Right atrium auricular region (tissue), 2 donors: Measurements from ENCODE around the gene KRR1. TPM values are rescaled to one million over a fixed set of nuclear protein-coding genes. Genes with fewer than 3 reads are reported as not detected.

Experiments
- DNase-seq: peaks from one replicate; pipeline ENCODE4 v3.0.0-alpha.2; 2019; ENCODE audit warnings: low spot score
- H3K27ac ChIP-seq, 2 donors: fragments of 200-600 bp; sonication (generic); 1 replicate in 1 of 2; 2 replicates in 1 of 2; pipeline ENCODE4 v1.5.1; 2016 to 2019
- H3K27me3 ChIP-seq, 2 donors: fragments of 200-600 bp; sonication (generic); one replicate each; pipeline versions ENCODE4 v1.5.1 to v1.6.0; 2017 to 2019
- H3K36me3 ChIP-seq: fragments of 200-600 bp; sonication (generic); one replicate; pipeline ENCODE4 v1.5.1; 2016
- H3K4me1 ChIP-seq, 2 donors: fragments of 200-600 bp; sonication (generic); one replicate each; pipeline versions ENCODE4 v1.5.1 to v1.6.0; 2017 to 2019
- H3K4me3 ChIP-seq, 2 donors: fragments of 200-600 bp; sonication (generic); 1 replicate in 1 of 2; 2 replicates in 1 of 2; pipeline ENCODE4 v1.5.1; 2017 to 2019; ENCODE audit warnings: mild to moderate bottlenecking in 1 of 2, moderate library complexity in 1 of 2
- H3K9me3 ChIP-seq, 2 donors: fragments of 200-600 bp; sonication (generic); one replicate each; pipeline ENCODE4 v1.5.1; 2019
- total RNA-seq, 2 donors: library from RNA; depleted of rRNA; stranded (reverse); fragments of >200 nt; gene quantifications; one replicate each; pipeline ENCODE4 v1.1.0, GENCODE V29; 2016
- TF ChIP-seq, protein P1 (sequence below), 2 donors: fragments of 200-600 bp; sonication (generic); IDR thresholded peaks; one replicate each; pipeline ENCODE4 v1.5.1; 2019; ENCODE audit warnings: antibody characterized with exemption in 2 of 2

Gene KRR1
- 10 to 100 TPM; 12.3 to 23.8 TPM for total RNA-seq

DNA sequence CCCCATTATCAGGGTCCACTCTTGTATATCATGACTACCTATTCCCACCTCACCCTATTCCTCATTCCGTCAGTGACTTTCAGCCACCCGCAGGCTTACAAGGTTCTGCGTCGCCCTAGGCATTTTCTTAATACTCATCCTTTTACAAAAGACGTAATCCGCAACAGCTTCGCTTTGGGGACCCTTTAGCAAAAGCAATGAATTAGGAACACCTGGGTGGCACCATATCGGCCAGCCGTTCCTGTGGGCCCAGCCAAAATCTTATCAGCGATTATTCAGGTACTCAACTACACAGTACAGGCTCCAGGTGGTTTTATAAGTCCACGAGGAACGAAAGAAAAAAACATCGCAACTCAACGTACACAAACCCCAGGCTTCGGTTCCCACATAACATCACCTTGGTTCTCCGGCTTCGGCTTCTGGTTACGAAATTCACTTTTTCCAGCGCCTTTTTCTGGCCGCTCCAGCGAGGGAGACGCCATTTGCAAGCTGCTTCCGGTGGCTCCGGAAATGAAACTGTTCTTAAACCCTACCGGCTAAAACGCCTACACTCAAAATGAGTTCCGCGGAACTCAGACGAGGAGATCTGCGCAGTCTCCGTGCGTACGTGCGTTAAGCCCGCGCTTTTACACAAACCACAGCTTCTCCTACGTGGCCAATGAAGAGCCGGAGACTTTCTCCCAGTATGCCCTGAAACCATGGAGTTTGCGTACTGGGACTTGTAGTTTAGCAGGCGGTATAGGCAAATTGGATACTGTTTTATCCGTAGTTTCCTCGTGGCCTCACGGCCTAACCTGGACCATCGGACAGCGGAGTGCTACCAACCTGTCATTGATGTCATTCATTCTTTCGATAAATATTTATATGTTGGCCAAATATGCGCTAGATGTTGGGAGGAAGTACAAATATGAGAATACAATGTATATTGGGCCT lies at the start of gene KRR1:
Gene KRR1, minus strand, starts transcription at position 494 of the 933 bp plus-strand sequence. Its CDS starts 12 bp downstream, at position 482.
- peak within 1 kb of the TSS; percentile 70 to 96 for H3K4me3 ChIP-seq
- TF ChIP-seq, protein P1, sequence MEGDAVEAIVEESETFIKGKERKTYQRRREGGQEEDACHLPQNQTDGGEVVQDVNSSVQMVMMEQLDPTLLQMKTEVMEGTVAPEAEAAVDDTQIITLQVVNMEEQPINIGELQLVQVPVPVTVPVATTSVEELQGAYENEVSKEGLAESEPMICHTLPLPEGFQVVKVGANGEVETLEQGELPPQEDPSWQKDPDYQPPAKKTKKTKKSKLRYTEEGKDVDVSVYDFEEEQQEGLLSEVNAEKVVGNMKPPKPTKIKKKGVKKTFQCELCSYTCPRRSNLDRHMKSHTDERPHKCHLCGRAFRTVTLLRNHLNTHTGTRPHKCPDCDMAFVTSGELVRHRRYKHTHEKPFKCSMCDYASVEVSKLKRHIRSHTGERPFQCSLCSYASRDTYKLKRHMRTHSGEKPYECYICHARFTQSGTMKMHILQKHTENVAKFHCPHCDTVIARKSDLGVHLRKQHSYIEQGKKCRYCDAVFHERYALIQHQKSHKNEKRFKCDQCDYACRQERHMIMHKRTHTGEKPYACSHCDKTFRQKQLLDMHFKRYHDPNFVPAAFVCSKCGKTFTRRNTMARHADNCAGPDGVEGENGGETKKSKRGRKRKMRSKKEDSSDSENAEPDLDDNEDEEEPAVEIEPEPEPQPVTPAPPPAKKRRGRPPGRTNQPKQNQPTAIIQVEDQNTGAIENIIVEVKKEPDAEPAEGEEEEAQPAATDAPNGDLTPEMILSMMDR (IDR thresholded peaks at IDR 0.05): no peak

DNA sequence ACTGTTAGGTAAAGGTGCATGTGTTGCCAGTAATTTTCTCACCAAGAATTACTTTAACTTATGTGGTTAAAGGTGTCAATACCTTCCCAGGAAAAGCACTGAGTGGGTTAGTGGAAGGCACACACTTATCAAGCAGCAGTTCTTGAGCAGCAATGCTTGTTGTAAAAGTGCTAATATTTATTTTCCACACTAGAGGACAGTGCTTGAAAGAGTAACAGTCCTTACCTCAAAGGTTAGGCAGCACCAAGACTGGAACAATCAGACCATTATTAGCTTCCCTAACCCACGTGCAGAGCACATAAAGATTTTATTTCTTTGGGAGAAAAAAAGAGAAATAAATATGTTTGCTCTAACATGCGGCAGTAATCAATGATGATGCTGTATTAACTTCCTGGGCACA lies 48.8 kb upstream of the KRR1 start:
- no peak overlapping the region for H3K27ac ChIP-seq
- H3K4me3 ChIP-seq: no peak overlapping the region
- no peaks in the 10 kb centered on the region for H3K36me3 ChIP-seq
- TF ChIP-seq, protein P1 (IDR thresholded peaks at IDR 0.05): peak in 1 of 2 donors; percentile 65
- peaks cover 0 to 14% of the 10 kb centered on the region in 2 donors for H3K4me1 ChIP-seq
- no peaks in the 10 kb centered on the region for H3K9me3 ChIP-seq
- no peaks in the 10 kb centered on the region for H3K27me3 ChIP-seq
- no peak for DNase-seq

More for the DNA sequence above, at the start of gene KRR1:
- peaks cover 0 to 23% of the 10 kb centered on the region in 2 donors for H3K4me1 ChIP-seq
- peak within 1 kb of the TSS; percentile 61 to 68 for H3K27ac ChIP-seq
- DNase-seq: peak; percentile 96
- H3K27me3 ChIP-seq: no peaks in the 10 kb centered on the region
- H3K36me3 ChIP-seq: peaks cover 4% of the 10 kb centered on the region
- no peaks in the 10 kb centered on the region for H3K9me3 ChIP-seq

DNA sequence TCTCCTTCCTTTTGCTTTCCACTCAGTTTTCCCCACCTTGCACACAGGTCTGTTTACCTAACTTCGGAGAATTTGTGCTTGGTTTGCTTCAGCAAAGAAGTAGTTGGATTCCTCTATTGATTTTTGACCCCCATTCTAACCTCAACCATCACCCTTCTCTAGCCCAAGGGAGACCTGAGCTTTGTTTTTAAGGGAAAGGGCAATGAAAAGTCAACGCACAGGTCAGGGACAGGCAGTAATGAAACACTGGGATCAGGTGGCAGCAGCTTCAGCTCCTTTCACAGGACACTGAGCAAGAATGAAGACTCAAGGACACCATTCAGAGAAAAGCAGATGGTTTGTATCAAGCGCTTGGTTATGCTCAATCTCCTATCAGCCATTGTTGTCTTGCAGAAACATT lies 46.9 kb upstream of the KRR1 start:
- no peak for DNase-seq
- H3K27me3 ChIP-seq: no peaks in the 10 kb centered on the region
- H3K27ac ChIP-seq: peak overlapping the region in 1 of 2 donors; percentile 27
- H3K9me3 ChIP-seq: no peaks in the 10 kb centered on the region
- no peak overlapping the region for H3K4me3 ChIP-seq
- peaks cover 0 to 19% of the 10 kb centered on the region in 2 donors for H3K4me1 ChIP-seq
- TF ChIP-seq, protein P1 (IDR thresholded peaks at IDR 0.05): no peak
- H3K36me3 ChIP-seq: no peaks in the 10 kb centered on the region

DNA sequence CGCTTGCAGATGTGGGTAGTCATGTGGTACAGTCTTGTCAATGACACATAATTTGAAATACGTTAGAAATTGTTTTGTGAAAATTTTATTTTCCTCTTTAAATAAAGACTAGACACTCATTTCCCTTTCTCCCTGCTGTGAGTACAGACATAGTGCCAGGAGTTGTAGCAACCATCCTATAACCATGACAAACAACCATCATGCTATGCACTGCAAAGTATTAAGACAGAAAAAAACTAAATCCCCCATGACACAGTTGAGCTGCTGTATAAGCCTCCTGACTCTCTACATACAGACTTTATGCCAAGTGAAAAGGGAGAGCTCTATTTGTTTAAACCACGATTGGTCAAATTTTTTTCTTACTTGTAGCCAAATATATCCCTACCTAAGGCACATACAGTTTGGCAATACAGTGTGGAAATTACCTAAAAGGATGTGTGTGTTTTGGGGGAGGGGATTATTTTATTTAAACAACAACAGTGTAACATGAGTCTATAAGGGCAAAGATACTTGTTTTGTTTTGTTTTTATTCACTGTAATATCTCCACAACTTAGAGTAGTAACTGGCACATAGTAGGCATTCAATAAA lies 45.0 kb upstream of the KRR1 start:
- peaks cover 0 to 23% of the 10 kb centered on the region in 2 donors for H3K4me1 ChIP-seq
- TF ChIP-seq, protein P1 (IDR thresholded peaks at IDR 0.05): no peak
- no peak overlapping the region for H3K4me3 ChIP-seq
- H3K9me3 ChIP-seq: no peaks in the 10 kb centered on the region
- H3K36me3 ChIP-seq: no peaks in the 10 kb centered on the region
- no peak for DNase-seq
- H3K27me3 ChIP-seq: no peaks in the 10 kb centered on the region
- H3K27ac ChIP-seq: no peak overlapping the region

DNA sequence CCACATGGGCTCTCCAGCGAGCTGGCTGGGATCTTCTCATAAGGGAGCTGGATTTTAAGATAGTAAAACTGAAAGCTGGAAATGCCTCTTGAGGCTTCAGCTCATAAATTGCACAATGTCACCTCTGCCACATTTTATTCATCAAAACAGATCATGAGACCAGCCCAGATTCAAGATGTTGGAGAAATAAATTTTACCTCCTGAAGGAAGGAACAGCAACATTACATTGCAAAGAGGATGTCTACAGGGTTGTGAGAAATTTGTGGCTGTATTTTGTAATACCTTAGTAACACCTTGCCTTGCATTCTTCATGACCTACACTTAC lies 43.1 kb upstream of the KRR1 start:
- Histone ChIP-seq H3K36me3 (no peaks in the 10 kb centered on the region), H3K4me3 (no peak overlapping the region), H3K9me3 (no peaks in the 10 kb centered on the region), H3K27me3 (no peaks in the 10 kb centered on the region), H3K27ac (peak overlapping the region in 1 of 2 donors; percentile 58), H3K4me1 (peaks cover 0 to 41% of the 10 kb centered on the region in 2 donors)
- TF ChIP-seq, protein P1 (IDR thresholded peaks at IDR 0.05): no peak
- no peak for DNase-seq
